GM12892 (cell line): ENCODE data around the gene PPP2R2B.

Experiments used
- DNase-seq: peaks from one replicate; pipeline ENCODE4 v3.0.0; 2011; ENCODE audit not compliant: insufficient read length
- FAIRE-seq: peaks from 2 replicates; lab custom pipeline; 2011; peaks lifted over from hg19 to GRCh38; lab: Jason Lieb, UNC
- POLR2A ChIP-seq: IDR thresholded peaks from 2 replicates; pipeline ENCODE4 v1.6.1; 2011; ENCODE audit warnings: low read depth, low read length, control low read depth
- POLR2AphosphoS5 ChIP-seq: IDR thresholded peaks from 2 replicates; pipeline ENCODE4 v1.6.1; 2011; ENCODE audit warnings: low read depth, low read length, control low read depth
- TAF1 ChIP-seq: IDR thresholded peaks from 2 replicates; pipeline ENCODE4 v1.6.1; 2011; ENCODE audit warnings: low read depth, mild to moderate bottlenecking, control low read depth, low read length, borderline replicate concordance

PPP2R2B gene

DNA sequence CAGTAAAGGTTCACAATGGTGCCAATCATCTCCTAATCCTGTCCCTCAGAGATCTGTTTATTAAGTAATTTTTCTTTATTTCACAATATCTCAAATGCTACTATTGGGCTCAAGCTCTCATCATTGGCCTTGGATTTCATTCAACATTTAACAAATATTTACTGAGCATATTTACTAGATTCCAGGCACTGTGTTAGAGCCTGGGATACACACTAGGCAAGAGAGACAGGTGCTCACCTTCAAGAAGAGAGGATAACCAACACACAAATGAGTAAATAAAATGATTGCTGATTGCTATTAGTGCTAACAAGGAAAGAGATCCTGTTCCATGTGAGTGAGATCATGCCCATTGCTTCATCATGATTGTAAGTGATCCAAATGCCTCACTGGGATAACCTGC, 27.4 kb downstream of the PPP2R2B start:
- no peak for TF ChIP-seq POLR2A
- TF ChIP-seq TAF1, result no peak
- no peak for TF ChIP-seq POLR2AphosphoS5
- DNase-seq (no peak), FAIRE-seq (no peak)

- FAIRE-seq (no peak), DNase-seq (no peak)
- TF ChIP-seq TAF1 (no peak), POLR2AphosphoS5 (no peak), POLR2A (no peak)
Measured at GRCh38 chr5:146849694-146850303, 28.8 kb downstream of the PPP2R2B start.

DNA sequence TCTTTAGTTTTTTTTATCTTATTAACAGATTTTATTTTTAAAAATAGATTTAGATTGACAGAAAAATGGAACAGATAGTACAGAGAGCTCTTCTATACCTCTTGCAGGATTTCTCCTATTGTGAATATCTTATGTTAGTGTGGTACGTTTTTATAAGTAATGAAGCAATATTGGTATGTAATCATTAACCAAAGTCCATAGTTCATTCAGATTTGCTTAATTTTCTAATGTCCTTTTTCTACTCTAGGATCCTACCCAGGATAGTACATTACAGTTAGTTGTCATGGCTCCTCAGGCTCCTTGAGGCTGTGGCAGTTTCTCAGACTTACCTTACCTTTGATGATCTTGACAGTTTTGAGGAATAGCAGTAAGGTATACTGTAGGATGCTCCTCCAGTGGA, 30.4 kb downstream of the PPP2R2B start:
- TF ChIP-seq POLR2A (no peak), TAF1 (no peak), POLR2AphosphoS5 (no peak)
- DNase-seq (no peak), FAIRE-seq (no peak)

DNA sequence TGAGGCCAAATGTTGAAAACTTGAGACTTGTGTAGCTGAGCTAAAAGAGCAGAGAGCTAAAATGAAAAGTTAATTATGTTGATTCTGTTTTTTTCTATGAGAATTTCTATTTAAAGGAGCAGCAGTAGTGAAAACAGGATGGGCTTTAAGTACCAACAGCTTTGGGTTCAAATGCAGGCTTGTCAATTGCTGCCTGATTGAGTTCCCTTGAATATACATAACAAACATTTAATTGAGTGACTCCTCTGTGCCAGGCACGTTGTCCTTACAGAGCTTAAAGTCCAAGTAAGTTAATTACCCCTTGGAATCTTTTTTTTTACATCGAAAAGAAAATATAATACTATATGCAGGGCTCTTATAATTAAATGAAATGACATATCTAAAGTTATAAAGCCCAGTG, 38.5 kb downstream of the PPP2R2B start:
- FAIRE-seq (no peak), DNase-seq (no peak)
- TF ChIP-seq POLR2AphosphoS5 (no peak), TAF1 (no peak), POLR2A (no peak)

DNA sequence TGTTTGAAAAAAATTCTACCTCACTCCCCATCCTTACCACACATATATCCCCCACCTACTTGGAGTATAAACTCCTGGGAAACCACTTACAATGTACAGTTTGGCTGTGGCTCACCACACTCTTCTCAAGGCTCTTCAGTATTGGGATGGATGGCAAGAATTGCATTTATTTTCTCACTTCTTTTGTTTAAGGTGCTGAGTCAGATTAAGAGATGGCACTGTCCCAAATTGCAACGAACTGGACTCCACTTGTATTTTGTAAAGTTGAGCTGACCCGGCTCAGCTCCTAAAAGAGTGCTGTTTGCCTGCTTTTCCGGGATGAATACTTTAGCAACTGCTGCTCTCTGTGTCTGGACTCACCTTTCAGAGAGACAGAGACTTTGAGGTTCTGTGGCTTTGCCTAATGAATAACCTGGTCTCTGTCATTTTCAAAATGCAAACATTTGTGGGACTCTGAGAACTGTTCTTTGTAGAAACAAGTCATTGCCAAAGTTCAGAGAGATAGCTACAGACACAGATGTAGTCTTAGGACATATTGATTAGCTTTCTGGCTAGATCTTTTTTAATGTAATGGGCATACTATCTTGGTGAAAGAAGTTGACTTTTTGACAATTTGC, 42.2 kb downstream of the PPP2R2B start:
- no peak for TF ChIP-seq TAF1
- TF ChIP-seq POLR2A, result no peak
- no peak for TF ChIP-seq POLR2AphosphoS5
- no peak for DNase-seq
- FAIRE-seq, result no peak

GRCh38 chr5:146832985-146833732, 45.4 kb downstream of the PPP2R2B start:
- no peak for FAIRE-seq
- TF ChIP-seq POLR2A (no peak), TAF1 (no peak), POLR2AphosphoS5 (no peak)
- DNase-seq, result no peak

GRCh38 chr5:146828385-146828784, 50.2 kb downstream of the PPP2R2B start:
- DNase-seq (no peak), FAIRE-seq (no peak)
- TF ChIP-seq POLR2A (no peak), TAF1 (no peak), POLR2AphosphoS5 (no peak)

DNA sequence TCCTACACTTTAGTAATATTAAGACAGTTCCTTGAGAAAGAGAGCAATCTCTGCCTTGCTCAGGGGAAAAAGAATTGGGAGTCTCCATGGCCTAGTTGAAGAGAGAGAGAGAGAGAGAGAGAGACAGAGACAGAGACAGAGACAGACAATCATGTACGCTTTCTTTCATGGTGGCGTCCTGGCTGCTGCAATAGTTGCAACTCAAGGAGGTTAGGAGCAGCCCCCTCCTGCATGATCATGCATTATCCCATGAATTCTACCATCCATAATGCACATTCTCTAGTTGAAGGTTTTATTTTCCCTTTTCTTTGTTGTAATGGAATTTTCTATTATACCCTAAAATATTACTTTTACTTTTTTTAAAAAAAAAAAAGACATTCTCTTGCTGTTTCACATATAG, 50.7 kb downstream of the PPP2R2B start:
- TF ChIP-seq POLR2A (no peak), POLR2AphosphoS5 (no peak), TAF1 (no peak)
- FAIRE-seq (no peak), DNase-seq (no peak)

DNA sequence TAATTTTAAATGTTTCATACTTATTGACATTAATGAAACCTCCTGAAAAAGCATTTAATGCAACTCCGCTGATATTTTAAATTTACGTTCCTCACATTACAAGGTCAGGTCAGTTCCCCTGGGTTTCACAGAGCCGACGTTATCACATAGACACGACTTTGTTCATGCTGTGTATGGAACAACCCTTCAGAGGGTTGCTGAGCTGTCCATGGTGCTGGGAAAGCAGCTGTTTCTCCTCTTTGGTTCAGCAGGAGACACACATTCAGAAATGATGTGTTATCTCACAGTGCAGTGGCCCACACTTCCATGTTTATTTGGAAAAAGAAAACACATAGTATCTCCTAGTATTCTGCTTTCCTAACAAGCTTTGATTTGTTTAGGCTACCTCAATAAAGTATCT, 53.5 kb downstream of the PPP2R2B start:
- DNase-seq, result no peak
- TF ChIP-seq POLR2A, result no peak
- TF ChIP-seq POLR2AphosphoS5, result no peak
- TF ChIP-seq TAF1, result no peak
- FAIRE-seq, result no peak

DNA sequence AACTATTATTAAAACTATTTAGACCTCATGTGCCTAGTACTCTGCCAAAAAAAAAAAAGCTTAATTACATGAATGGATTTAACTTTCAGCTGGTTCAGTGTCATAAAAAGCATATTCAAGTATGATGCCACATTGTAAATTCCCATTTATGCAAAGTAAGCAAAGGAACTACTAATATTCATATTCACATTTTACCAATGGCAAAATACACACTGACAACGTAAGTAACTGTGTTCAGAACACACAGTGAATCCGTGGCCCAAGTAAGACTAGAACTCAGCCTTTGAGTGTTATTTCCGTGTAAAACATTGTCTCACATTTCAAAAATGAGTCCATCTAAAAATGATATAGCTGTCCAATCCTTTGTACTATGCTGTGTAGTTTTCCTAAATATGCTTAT, 56.8 kb downstream of the PPP2R2B start:
- DNase-seq (no peak), FAIRE-seq (no peak)
- no peak for TF ChIP-seq TAF1
- TF ChIP-seq POLR2AphosphoS5, result no peak
- TF ChIP-seq POLR2A, result no peak

DNA sequence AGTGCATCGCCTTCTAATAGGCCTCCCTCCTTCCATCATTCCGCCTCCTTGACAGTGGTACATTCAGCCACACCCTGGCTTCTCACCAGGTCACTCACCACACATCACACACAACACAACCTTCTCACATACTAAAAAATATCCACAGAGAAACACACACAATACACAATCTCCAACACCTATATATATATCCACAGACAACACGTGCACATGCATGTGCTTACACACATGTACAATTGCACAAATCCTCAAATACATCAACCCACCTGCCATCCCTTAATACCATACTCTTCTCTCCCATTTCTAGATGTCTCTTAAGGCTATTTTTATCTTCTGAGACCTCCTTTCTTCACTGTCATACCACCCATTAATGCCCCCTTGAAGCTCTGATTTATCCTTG, 57.6 kb downstream of the PPP2R2B start:
- no peak for DNase-seq
- no peak for FAIRE-seq
- TF ChIP-seq POLR2A (no peak), POLR2AphosphoS5 (no peak), TAF1 (no peak)

- DNase-seq (no peak), FAIRE-seq (no peak)
- TF ChIP-seq TAF1, result no peak
- TF ChIP-seq POLR2A, result no peak
- no peak for TF ChIP-seq POLR2AphosphoS5
Measured at GRCh38 chr5:146818822-146819221, 59.7 kb downstream of the PPP2R2B start.
